ENCODE results near the gene PRDM16.

DNA sequence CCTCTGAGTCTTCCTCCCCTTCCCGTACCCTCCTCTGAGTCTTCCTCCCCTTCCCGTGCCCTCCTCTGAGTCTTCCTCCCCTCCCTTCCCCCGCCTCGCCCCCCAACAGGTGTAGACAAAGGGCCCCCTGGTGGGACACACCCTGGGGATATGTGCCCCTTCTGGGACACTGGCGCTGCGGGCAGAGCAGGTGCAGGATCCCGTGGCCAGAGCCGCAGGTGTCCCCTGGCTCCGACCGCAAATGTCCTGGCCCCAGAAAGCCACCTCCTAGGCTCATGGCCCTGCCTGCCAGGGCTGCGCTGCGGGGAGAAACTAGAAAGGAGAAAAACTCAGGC is 334.0 kb downstream of the PRDM16 start:
- TF ChIP-seq, protein P1, sequence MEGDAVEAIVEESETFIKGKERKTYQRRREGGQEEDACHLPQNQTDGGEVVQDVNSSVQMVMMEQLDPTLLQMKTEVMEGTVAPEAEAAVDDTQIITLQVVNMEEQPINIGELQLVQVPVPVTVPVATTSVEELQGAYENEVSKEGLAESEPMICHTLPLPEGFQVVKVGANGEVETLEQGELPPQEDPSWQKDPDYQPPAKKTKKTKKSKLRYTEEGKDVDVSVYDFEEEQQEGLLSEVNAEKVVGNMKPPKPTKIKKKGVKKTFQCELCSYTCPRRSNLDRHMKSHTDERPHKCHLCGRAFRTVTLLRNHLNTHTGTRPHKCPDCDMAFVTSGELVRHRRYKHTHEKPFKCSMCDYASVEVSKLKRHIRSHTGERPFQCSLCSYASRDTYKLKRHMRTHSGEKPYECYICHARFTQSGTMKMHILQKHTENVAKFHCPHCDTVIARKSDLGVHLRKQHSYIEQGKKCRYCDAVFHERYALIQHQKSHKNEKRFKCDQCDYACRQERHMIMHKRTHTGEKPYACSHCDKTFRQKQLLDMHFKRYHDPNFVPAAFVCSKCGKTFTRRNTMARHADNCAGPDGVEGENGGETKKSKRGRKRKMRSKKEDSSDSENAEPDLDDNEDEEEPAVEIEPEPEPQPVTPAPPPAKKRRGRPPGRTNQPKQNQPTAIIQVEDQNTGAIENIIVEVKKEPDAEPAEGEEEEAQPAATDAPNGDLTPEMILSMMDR (IDR thresholded peaks at IDR 0.05), result no peak
- TF ChIP-seq CBFB (CRISPR knock-in tag; IDR thresholded peaks at IDR 0.05; ENCODE audit: low read depth), result no peak
